Fibroblast of skin of right biceps (primary cell): ENCODE data around the gene COQ10A.
"Not testable (repeated sequence)": the region's sequence is repeated elsewhere in the genome, so short reads cannot be mapped to it uniquely, and the experiment has no call there.

Experiments
- DNase-seq: peaks from one replicate; pipeline ENCODE4 v3.0.0-alpha.2; 2013

The COQ10A gene

DNA sequence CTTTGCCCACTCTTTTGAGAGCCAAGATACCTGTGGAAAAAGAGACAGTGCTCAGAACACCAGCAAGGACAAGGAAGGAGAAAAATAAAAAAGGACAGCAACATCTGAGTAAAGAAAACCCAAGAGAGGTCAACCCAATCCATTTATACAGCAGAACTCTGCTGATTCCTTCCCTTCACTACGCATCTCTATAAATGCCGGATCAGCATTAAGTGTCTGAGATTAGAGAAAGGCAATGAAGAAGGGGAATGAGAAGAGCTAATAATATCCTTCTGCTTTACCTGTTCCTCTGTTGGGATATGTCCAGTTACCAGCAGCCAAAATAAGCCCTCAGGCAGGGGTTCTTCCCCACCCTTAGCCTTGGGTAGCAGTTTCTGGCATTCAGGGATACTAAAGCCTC, 15.8 kb downstream of the COQ10A start:
- no peak for DNase-seq

DNA sequence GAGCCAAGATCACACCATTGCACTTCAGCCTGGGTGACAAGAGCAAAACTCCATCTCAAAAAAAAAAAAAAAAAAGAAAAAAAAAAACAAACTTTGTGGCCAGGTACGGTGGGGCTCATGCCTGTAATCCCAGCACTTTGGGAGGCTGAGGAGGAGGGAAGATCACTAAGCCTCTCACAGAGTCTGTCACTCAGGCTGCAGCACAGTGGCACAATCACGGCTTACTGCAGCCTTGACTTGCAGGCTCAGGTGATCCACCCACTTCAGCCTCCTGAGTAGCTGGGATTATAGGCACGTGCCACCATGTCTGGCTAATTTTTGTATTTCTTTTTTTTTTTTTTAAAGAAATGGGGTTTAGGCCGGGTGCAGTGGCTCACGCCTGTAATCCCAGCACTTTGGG, 17.5 kb downstream of the COQ10A start:
- DNase-seq: not testable (repeated sequence)

DNA sequence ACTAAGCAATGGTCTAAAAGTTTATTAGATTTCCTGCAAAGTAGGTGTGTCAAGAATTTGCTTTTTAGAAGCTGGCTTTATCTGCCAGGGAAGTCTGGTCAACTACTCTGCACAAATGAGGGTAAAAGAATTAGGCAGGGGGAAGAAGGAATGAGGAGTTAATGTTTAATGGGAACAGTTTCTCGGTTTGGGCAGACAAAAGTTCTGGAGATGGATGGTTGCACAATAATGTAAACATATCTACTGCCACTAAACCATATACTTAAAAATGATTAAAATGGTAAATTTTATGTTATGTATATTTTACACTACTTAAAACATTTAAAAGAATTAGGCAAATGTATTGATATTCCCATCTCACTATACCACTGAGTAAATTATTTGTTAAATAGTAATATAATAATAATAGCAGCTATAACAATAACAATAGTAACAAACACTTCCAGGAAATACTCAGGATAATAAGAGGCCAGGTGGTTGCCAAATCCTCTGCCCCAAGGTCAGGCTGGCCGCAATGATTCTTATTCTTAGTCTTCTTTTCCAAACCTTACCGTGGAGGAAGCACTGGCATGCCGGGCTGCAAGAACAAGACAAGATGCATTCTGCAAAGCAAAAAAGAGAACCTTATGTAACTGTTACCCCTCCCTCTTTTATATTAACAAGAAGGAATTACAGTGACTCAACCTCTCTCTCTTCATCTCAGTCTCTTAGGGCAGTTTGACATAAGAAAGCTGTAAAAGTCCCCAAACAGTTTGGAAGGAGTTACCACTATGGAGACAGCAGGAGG, 19.5 kb downstream of the COQ10A start:
- no peak for DNase-seq

DNA sequence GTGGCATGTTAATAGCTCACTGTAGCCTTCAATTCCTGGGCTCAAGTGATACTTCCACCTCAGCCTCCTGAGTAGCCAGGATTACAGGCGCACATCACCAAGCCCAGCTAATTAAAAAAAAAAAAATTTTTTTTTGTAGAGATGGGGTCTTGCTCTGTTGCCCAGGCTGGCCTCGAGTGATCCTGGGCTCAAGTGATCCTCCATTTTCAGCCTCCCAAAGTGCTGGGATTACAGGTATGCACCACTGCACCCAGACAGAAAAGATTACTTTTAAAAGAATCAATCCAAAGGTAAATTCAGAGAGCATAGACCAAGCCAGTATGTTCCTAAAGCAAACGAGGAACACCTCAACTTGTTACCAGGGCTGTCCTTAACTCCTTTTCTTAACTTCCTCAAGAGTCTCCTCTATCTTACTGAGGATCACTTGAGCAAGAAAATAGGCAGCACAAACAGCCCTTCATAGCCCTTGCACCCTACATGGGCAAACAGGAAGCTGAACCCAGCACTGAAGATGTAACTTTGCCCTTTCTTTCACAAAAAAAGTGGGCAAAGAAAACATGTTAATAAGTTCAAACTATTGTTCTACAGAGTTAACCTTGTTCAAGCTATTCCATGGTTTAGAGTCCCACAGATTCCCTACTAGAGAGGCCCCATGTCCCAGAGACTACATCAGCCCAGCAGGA, 22.1 kb downstream of the COQ10A start:
- no peak for DNase-seq

DNA sequence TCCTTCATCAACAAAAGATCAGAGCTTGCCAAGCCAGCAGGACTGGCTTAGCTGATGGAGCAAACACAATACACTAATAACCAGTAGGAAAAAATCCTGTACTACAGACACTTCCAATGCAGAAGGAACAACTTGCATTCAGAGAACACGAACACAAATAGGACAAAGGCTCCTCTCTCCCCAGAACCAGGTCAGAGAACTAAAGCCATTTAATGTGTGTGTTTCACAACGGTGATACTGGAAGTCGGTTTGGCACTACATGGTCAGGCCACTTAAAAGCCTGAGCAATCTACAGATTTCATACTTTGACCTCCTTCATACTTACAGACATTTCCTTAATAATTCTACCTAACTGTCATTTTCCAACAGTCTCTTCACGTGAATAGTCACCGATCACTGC, 27.1 kb downstream of the COQ10A start:
- no peak for DNase-seq

DNA sequence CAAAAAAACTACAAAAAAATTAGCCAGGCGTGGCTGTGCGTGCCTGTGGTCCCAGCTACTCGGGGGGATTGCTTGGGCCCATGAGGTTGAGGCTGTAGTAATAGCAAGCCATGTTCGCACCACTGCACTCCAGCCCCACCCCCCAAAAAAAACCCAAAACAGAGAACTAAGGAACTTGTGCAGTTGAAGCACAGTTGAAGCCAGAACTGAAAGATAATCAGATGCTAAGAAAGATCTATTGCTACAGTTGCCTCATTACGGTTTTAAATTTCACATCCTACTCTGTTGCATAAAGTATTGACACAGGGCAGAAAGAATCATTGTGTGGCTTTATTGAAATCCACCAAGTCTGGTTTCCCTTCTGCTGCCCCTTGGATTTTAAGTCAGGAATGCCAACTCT, 29.6 kb downstream of the COQ10A start:
- DNase-seq: no peak

DNA sequence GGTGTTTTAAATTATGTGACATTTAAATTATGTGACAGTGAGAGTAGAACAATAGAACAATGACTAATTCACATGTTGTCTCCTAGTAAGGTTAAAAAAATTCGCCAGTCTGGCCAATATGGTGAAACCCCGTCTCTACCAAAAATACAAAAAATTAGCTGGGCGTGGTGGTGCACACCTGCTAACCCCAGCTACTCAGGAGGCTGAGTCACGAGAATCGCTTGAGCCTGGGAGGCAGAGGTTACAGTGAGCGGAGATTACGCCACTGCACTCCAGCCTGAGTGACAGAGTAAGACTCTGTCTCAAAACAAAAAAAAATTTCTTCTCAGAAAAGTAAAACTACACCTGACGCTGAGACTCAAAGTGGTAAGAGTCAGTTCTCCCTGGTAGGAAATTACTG, 30.7 kb downstream of the COQ10A start:
- no peak for DNase-seq

DNA sequence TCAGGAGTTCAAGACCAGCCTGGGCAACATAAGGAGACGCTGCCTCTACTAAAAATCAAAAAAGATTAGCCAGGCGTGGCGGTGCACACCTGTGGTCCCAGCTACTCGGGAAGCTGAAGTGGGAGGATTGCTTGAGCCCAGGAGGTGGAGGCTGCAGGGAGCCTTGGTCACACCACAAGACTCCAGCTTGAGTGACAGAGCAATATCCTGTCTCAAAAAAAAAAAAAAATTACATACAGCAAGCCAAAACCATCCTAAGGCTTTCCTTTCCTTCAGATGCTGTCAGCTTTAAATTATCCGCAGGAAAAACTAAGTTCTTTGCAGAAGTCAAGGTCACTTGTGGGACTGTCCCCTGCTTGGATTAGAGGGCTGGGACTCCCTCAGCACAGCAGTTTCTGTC, 32.1 kb downstream of the COQ10A start:
- DNase-seq: no peak

DNA sequence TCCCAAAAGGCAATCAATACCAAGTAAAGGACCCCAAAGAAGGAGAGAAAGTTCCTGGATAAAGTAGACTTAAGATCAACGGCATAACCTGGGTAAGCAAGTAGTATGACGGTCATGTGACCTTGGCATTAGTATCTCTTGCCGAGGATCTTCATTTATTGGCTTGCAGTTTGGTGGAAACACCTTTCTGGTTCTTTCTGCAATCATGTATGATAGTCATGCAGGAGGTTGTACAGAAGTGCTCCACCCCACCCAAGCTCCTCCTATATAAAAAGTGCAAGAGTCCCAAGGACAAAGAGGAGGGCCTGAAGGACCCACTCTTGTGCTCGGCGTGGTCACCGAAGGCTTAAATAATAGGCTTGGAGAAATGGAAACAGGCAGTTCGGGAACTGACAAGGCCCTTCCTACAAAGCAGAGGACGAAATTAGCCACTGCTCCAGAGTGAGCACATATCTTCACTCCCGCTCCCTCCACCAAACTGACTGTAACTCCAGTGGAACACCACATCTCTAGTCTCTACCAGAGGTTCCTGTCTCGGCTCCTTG, 32.6 kb downstream of the COQ10A start:
- DNase-seq: peak; percentile 27

DNA sequence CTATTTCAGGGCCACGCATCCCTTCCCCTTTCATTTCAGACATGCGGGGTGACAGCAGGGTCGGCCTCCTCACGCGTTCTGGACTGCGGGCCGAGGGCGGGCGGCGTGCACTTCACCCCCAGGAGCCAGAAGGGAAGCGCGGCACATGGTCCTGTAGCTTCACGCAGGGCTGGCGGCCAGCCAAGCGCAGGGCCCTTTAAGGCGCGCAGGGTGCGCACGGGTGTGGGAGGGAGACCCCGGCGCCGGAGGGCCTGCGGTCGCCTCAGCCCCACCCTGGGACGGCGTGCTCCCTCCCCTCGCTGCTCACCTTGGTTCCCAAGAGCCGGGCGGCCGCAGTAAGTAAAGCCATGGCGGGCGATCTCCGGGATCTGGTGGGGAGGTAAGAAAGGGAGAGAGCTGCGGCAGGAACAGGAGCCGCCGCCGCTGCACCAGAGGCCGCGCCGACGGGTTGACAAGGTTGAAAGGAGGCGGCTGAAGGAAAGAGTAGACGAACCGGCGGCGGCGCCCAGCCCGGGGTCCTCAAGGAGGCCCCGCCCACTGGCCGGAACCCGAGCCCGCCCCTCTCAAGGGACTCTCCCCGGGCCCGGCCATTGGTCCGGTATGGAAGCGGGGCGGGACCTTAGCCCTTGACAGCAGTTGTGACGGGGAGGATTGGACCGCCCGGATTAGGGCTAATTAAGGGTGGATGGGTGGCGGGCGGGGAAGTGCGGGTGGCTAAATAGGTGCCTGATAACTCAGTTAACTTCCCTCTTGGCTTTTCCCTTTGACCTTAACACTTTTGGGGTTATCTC, 33.3 kb downstream of the COQ10A start, which contains the start of gene CS:
Gene CS, minus strand, starts transcription at position 478 of the 791 bp plus-strand sequence. Its CDS starts 129 bp downstream, at position 349.
- DNase-seq: peak; percentile 99

DNA sequence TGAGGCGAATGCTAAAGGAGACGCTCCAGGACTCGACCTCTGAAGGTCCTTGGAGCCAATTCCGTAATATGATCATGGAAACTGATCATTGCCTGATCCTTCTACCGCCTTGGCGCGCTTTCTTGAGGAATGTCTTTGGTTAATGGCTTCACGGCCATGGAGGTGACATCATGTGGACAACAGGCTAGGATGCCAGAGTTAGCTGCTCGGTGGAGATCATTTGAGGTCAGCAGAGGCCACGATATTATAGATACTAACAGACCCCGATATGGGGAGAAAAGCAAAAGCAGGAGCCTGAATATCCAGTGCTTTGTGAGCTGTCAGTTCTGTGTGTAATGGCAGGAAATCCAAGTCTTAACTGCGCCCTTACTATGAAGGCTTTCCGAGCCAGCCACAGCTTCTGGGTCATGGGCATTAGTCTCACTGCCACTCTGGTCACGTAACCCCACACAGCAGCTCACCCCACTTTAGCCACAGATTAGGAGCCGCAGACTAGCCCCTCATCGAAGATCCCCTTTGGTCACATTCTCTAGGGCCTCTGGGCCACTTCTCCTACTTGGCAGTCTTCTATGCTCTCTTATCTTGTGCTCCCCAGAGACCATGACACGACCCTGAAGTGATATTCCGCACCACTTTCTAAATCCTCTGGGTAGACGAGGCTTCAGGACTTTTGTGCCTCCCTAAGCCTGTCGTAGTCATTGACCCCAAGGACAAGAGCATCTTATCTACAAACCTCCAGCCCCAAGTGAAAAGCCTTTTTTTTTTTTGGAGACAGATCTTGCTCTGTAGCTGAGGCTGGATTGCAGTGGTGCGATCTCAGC, 34.1 kb downstream of the COQ10A start:
- no peak for DNase-seq

DNA sequence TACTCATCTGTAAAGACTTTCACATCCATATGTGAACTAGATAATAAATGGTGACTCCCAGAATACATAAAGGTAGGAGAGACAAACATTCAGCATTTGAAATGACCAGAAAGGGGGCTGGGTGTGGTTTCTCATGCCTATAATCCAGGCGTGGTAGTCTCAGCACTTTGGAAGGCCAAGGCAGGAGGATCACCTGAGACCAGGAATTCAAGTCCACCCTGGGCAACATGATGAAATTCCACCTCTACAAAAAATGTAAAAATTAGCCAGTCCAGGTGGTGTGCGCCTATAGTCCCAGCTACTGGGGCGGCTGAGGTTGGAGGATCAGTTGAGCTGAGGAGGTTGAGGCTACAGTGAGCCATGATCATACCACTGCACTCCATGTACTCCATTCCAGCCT, 37.5 kb downstream of the COQ10A start:
- DNase-seq: no peak

DNA sequence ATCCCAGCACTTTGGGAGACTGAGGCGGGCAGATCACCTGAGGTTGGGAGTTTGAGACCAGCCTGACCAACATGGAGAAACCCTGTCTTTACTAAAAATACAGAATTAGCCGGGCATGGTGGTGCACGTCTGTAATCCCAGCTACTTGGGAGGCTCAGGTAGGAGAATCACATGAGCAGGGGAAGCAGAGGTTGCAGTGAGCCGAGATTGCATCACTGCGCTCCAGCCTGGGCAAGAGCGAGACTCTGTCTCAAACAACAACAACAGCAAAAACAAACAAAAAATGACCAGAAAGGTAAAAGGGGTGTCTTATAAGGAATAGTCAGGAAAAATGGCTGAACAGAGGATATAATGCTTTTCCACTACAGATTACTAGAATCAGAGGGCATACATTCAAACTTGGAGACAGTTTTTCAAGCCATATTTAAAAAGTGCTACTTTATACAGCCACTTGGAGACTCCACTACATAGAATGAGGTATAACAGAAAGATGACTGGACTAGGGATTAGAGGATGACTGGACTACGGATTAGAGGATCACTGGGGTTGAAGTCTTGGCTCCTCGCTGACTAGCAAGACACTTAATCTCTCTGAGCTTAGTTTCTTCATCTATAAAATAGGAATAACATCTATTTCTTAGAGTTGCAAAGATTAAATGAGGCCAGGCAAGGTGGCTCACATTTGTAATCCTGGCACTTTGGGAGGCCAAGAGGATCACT, 38.3 kb downstream of the COQ10A start:
- no peak for DNase-seq

DNA sequence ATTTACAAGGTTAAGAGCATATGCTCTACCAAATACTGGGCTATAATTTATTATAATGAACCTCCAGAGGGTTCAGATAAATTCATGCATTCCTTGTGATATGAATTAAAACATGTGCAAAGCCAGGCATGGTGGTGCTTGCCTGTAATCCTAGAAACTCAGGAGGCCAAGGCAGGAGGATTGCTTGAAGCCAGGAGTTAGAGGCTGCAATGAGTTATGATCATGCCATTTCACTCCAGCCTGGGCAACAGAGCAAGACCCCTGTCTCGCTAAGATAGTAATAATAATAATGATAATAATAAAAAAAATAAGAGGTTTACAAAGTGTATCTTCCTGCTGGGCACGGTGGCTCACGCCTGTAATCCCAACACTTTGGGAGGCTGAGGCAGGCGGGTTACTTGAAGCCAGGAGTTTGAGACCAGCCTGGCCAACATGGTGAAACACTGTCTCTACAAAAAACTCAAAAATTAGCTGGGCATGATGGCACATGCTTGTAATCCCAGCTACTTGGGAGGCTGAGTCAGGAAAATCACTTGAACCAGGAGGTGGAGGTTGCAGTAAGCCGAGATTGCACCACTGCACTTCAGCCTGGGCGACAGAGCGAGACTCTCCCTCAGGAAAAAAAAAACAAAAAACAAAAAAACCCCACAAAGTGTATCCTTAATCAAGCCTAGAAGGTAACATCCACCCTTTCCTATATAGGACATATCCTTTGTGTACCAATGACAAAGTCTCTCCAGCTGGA, 40.7 kb downstream of the COQ10A start:
- DNase-seq: no peak

DNA sequence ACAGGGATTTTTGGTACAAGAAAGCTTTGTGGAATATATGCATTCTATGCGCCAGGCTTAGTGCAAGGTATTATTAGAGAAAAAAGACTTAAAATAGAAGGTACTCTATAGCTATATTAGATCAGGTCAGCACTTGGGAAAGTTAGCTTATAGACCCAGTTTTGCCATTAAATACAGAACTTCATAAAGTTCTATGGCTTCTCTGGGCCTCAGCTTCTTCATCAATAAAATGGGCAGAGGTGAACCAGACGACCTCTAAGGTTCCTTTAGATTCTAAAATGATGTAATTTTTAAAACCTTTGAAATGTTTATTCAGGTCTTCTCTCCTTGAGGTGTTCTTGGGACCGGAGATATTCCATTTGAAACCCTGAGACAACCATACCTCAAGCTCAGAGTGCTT, 42.0 kb downstream of the COQ10A start:
- no peak for DNase-seq

DNA sequence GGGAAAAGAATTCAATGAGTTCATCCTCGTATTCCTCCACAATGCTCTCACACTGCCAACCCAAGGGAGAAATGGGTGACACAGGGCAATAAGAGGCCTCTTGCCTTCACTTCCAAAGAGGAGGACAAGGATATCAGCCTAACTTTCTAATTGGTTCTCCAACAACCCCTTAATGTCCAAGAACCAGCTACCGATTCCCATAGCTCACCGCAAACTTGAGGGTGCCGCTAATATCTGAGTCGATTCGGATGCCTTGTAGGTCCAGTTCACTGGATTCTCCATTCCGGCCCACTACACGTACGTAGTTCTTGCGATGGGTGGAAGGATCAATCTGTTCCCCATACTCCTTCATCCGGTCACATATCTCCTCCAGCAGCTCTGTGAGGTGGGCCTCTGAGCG, 44.3 kb downstream of the COQ10A start:
- no peak for DNase-seq

DNA sequence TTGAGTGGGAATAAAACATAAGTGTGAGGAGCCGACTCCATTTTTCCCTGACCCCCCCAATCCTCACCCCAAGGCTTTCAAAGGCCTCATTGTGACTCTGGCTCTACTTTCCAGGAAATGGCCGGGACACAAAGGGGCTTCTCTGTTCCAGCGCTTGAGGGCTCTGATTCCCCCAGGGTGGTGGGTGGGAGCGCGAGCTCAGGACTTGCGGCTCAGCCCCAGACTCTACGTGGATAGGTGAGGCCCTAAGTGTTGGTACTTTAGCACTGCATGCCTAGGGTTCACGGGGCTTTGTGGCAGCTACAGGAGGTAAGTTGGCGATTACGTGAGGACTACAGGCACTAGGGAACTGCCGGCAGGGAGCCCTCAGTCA, 48.5 kb downstream of the COQ10A start:
- no peak for DNase-seq

DNA sequence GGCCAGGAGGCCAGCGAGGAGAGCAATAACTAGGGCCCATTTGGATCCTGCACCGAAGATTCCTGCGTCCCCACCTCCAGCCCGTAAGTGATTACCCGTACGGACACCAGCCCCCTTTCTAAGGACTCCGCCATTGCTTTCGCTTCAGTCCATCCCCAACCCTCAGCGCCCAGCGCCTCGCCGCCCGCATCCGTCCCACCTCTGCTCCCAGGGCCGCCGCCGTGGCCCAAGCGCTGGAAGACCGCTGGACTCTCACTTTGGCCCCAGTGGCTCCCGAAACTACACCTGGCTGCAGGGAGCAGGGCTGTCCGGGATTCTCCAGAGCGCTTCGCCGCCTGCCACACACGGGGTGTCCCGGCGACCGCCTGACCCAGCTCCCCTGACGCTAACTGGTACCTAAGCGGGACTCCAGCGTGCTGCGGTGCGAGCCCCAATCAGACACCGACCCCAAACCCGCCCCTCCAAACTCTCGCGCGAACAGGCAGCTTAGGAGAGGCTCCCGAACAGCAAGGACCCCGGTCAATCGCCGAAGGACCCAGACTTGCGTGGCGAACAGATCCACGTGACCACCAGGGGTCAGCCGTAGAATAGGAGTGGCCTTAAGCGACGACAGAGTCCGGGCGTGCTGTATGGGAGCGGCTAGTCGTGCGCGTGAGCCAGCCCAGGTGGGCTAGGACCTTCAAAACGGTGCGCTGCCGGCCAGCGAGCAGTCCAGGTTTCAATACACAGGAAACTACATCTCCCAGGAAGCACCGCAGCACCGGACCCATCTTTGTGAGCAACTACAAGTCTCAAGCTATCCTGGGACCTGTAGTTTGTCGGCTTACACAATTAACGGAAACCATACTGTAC, 49.1 kb downstream of the COQ10A start, which contains the start of gene CNPY2:
Gene CNPY2, minus strand, starts transcription at position 367 of the 852 bp plus-strand sequence. CDS start 771 bp downstream, outside the sequence.
- peak; percentile 97 for DNase-seq

DNA sequence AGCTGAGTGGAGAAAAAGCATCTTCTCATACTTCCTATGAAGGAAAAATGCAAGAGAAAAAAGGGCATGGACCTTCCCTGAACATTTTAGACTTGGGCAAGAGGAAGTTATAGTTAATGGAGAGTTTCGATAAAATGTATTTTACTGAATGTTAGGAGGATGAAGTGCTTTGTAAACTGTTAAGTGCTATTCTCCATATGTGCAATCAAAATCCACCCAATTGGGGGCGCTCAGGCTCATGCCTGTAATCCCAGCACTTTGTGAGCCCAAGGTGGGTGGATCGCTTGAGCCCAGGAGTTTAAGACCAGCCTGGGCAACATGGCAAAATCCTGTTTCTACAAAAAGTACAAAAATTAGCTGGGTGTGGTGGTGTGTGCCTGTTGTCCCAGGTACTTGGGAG, 50.9 kb downstream of the COQ10A start:
- no peak for DNase-seq
